T-cell (primary cell): Measurements from ENCODE around the gene PDE4C. TPM values are rescaled to one million over a fixed set of nuclear protein-coding genes. Genes with fewer than 3 reads are reported as not detected.
A peak's percentile ranks its signal among the peaks of the same experiment; 100 is the strongest.

Experiments used
- ATAC-seq, 4 experiments: fragments of 200-7000 bp in 3 of 4; fragments of 150-1000 bp in 1 of 4; cut with Tn5 transposase; replicated peaks in 1 of 4; 1 replicate in 3 of 4; 2 replicates in 1 of 4; pipeline ENCODE4 v1.10.0; 2021; ENCODE audit warnings: moderate library complexity in 3 of 4, mild to moderate bottlenecking in 2 of 4, moderate number of reproducible peaks in 1 of 4
- CTCF ChIA-PET, 2 donors: fragments of 300-600 bp; sonication (Branson Sonifier 250); formaldehyde crosslinking; loops; one replicate each; lab custom pipeline; 2022; ENCODE audit warnings: antibody characterized with exemption in 2 of 2; lab: Charles Lee
- POLR2A ChIA-PET, 2 donors: fragments of 300-600 bp; sonication (Branson Sonifier 250); formaldehyde crosslinking; loops; one replicate each; lab custom pipeline; 2022; ENCODE audit warnings: antibody characterized with exemption in 2 of 2; lab: Charles Lee
- DNase-seq, 35 experiments: peaks; one replicate each; pipeline versions ENCODE4 v3.0.0 to v3.0.0-alpha.2; 2013 to 2023
- H3K27ac ChIP-seq: one replicate; pipeline ENCODE4 v1.5.1; 2013; ENCODE audit warnings: low read length
- H3K27me3 ChIP-seq, 2 experiments: replicated peaks in 1 of 2; 1 replicate in 1 of 2; 2 replicates in 1 of 2; pipeline versions ENCODE4 v1.6.1 to v1.7.0; 2013; ENCODE audit warnings: low read length in 1 of 2, mixed read lengths in 1 of 2; ENCODE audit not compliant: control insufficient read depth in 2 of 2, insufficient read depth in 2 of 2; ENCODE audit errors: extremely low read depth in 1 of 2
- H3K36me3 ChIP-seq, 2 donors: 1 replicate in 1 of 2; 2 replicates in 1 of 2; pipeline versions ENCODE4 v1.6.1 to v1.7.0; 2013; ENCODE audit warnings: low read length in 1 of 2; ENCODE audit not compliant: control insufficient read depth in 2 of 2, insufficient read depth in 1 of 2; ENCODE audit errors: extremely low read depth in 1 of 2
- H3K4me1 ChIP-seq, 2 experiments: 1 replicate in 1 of 2; 2 replicates in 1 of 2; pipeline versions ENCODE4 v1.6.1 to v1.7.0; 2013; ENCODE audit warnings: low read length in 2 of 2, mixed read lengths in 1 of 2; ENCODE audit not compliant: insufficient read depth in 2 of 2, control insufficient read depth in 1 of 2; ENCODE audit errors: extremely low read depth in 1 of 2
- H3K4me3 ChIP-seq, 2 donors: 1 replicate in 1 of 2; 2 replicates in 1 of 2; pipeline versions ENCODE4 v1.5.1 to v1.7.0; 2013; ENCODE audit warnings: mild to moderate bottlenecking in 2 of 2, low read length in 1 of 2, moderate library complexity in 1 of 2; ENCODE audit not compliant: control insufficient read depth in 1 of 2; ENCODE audit errors: extremely low read depth in 1 of 2
- H3K9me3 ChIP-seq: 2 replicates; pipeline ENCODE4 v1.7.0; 2013
- H3K27ac Mint-ChIP-seq, 2 donors: one replicate each; pipeline ENCODE4 v1.8.0; 2020 to 2021; ENCODE audit warnings: mild to moderate bottlenecking in 2 of 2, mixed read lengths in 2 of 2
- H3K27me3 Mint-ChIP-seq, 2 donors: one replicate each; pipeline ENCODE4 v1.8.0; 2021 to 2022; ENCODE audit warnings: mixed read lengths in 2 of 2
- H3K36me3 Mint-ChIP-seq: one replicate; pipeline ENCODE4 v1.8.0; 2021; ENCODE audit warnings: mixed read lengths
- H3K4me1 Mint-ChIP-seq, 3 donors: one replicate each; pipeline ENCODE4 v1.8.0; 2020 to 2022; ENCODE audit warnings: mixed read lengths in 3 of 3, mild to moderate bottlenecking in 1 of 3
- H3K4me3 Mint-ChIP-seq, 3 donors: one replicate each; pipeline ENCODE4 v1.8.0; 2020 to 2022; ENCODE audit warnings: mild to moderate bottlenecking in 3 of 3, mixed read lengths in 3 of 3, moderate library complexity in 3 of 3
- H3K9me3 Mint-ChIP-seq, 3 donors: one replicate each; pipeline ENCODE4 v1.8.0; 2020 to 2022; ENCODE audit warnings: mixed read lengths in 3 of 3
- WGBS: methylation state at CpG from one replicate; pipeline ENCODE4 v1.1.5; 2013; ENCODE audit warnings: missing lambda C conversion rate; ENCODE audit not compliant: insufficient coverage; 5-methylcytosine and 5-hydroxymethylcytosine counted together
- total RNA-seq, 35 experiments: library from RNA in 6 of 35; stranded (reverse) in 6 of 35; fragments of 120-200 nt in 1 of 35; gene quantifications; one replicate each; pipeline versions ENCODE4 v1.2.1 to v1.2.4 and lab custom pipeline; 2013 to 2026

PDE4C gene
- total RNA-seq, 5 donors from 2014 or later (not counting 1 experiment from before 2014, with no cell fraction given), result not detected

DNA sequence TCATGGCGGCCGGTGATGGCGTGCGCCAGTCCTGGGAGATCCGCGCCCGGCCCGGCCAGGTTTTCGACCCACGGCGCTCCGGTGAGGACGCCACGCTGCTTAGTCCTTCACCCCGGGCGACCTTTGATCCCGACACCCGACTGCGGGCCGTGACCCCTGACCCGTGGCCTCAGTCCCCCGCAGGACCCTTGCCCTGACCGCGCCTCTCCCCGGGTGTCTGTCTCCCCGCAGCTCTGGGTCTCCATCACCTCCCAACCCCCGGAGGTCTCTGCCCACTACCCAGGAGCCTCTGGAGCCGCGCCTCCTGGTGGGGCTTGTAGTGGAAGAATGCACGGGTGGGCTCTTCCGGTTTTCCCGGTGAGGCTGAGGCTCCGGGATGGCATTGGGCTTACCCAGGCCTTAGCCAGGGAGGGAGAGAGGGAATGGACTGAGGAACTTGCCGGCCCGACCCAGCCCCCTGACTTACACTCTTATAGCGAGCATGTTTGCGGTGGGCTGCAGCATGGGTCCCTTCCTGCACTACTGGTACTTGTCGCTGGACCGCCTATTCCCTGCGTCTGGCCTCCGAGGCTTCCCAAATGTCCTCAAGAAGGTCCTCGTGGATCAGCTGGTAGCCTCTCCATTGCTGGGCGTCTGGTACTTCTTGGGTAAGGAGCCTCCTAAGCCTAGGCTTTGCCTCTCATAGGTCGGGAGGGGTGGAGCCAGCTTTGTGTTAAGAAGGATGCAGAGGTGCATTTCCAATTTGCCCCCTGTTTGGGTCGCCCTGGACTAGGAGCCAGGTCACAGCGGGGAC lies 32.7 kb downstream of the PDE4C start:
- Mint-ChIP-seq H3K36me3 (peaks cover 7% of the 10 kb centered on the region), H3K4me1 (peaks cover 21 to 24% (median 23%) of the 10 kb centered on the region in 3 donors), H3K27me3 (no peaks in the 10 kb centered on the region), H3K9me3 (no peaks in the 10 kb centered on the region), H3K4me3 (peak overlapping the region; percentile 87 to 95 (median 87)), H3K27ac (peak overlapping the region; percentile 95 to 97)
- ChIA-PET CTCF (interaction anchor here in 1 of 2 donors (0.5 to 3.7 kb wide), 11 partner anchors 11 to 888 kb away, joined by 3 to 33 read pairs (median 3); partner anchors contain the start of genes PIK3R2, RAB3A and RPL18A), POLR2A (interaction anchor here (0.6 to 1.3 kb wide), 4 partner anchors 86 to 227 kb away, joined by 3 to 14 read pairs (median 3); partner anchors contain the start of gene JUND (in 2 of the 2))
- Histone ChIP-seq H3K9me3 (no peaks in the 10 kb centered on the region), H3K4me3 (peak overlapping the region; percentile 57 to 86), H3K27me3 (no peaks in the 10 kb centered on the region), H3K27ac (peak overlapping the region; percentile 53), H3K36me3 (peaks cover 3 to 23% of the 10 kb centered on the region in 2 donors), H3K4me1 (peaks cover 12 to 29% of the 10 kb centered on the region in 2 experiments)
- no peak for ATAC-seq
- WGBS, result 10% methylated on average over 32 of the region's 46 CpGs
- DNase-seq, result no peak

DNA sequence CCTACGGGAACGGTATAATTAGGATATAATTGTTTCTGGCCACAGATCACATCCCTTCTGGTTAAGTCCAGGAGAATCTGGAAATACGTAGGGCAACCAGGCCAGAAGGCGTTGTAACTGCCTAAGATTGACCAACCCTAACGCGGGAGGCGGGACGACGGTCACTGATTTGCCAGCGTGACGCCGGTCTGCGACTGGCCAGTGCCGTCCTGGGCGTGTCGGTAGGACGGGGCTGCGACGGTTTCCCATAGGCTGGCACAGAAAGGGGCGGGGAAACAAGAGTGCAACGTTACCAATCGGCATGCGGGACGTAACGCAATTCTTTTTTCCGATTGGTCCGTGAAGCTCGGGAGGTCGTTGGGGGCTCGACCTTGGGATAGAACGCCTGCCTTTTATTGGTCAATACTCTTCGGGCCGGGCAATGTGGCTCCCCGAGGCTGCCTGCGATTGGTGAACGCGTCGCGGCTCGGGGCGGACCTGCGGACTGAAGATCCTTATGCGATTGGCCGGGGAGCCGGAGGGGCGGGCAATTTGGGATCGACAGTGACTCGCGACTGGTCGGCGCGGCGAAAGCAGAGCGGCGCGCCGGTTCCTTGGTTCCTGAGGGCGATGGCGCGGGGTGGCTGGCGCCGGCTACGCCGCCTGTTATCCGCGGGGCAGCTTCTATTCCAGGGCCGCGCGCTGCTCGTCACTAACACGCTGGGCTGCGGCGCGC lies 33.4 kb downstream of the PDE4C start, which contains the start of gene MPV17L2:
TSS of gene MPV17L2 (plus strand) at position 546 of the 715 bp plus-strand sequence. CDS start at position 610, 64 bp downstream.
- ATAC-seq (peak; percentile 87 to 93 (median 92)), DNase-seq (peak; percentile 92 to 99 (median 99))
- Histone ChIP-seq H3K4me3 (peak within 1 kb of the TSS; percentile 83 to 86), H3K4me1 (peaks cover 12 to 29% of the 10 kb centered on the region in 2 experiments), H3K27ac (peak within 1 kb of the TSS; percentile 84), H3K9me3 (no peaks in the 10 kb centered on the region), H3K36me3 (peaks cover 3 to 16% of the 10 kb centered on the region in 2 donors), H3K27me3 (no peaks in the 10 kb centered on the region)
- Mint-ChIP-seq H3K4me1 (peaks cover 21 to 24% (median 23%) of the 10 kb centered on the region in 3 donors), H3K27me3 (no peaks in the 10 kb centered on the region), H3K9me3 (no peaks in the 10 kb centered on the region), H3K4me3 (peak within 1 kb of the TSS; percentile 87 to 95 (median 87)), H3K27ac (peak within 1 kb of the TSS; percentile 95 to 97), H3K36me3 (no peaks in the 10 kb centered on the region)
- under 1% methylated on average over 73 of the region's 74 CpGs for WGBS
- CTCF ChIA-PET, result interaction anchor here (0.5 to 3.7 kb wide), 17 partner anchors 12 to 888 kb away, joined by 3 to 33 read pairs (median 3); partner anchors contain the start of genes PIK3R2 (in 1 of the 2), RAB3A (in 1 of the 2) and RPL18A (in 1 of the 2)
- POLR2A ChIA-PET, result interaction anchor here (0.5 to 1.3 kb wide), 6 partner anchors 39 to 228 kb away, joined by 3 to 14 read pairs (median 3); partner anchors contain the start of gene JUND (in 2 of the 2)

DNA sequence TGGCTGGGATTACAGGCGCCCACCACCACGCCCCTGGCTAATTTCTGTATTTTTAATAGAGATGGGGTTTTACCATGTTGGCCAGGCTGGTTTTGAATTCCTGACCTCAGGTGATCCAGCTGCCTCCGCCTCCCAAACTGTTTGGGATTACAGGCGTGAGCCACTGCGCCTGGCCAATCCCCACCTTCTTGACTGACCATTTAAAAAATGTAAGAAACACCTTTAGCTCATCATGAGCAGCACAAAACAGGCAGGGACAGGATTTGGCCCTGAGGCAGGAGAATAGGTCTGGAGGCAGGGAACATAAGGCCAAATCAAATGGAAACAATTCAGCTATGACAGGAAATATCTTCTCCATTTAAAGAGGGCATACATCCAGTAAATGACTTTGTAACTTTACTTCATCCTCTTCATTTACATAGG lies 34.6 kb downstream of the PDE4C start:
- H3K9me3 Mint-ChIP-seq, result no peaks in the 10 kb centered on the region
- peaks cover 3 to 10% of the 10 kb centered on the region in 2 donors for H3K36me3 ChIP-seq
- peak overlapping the region; percentile 74 to 83 for H3K4me3 ChIP-seq
- H3K27me3 ChIP-seq, result peaks cover 0 to 5% of the 10 kb centered on the region in 2 experiments
- peaks cover 21 to 24% (median 23%) of the 10 kb centered on the region in 3 donors for H3K4me1 Mint-ChIP-seq
- no peak for ATAC-seq
- H3K4me3 Mint-ChIP-seq, result peak overlapping the region; percentile 87 to 95 (median 87)
- peak overlapping the region; percentile 84 for H3K27ac ChIP-seq
- no peaks in the 10 kb centered on the region for H3K27me3 Mint-ChIP-seq
- peak overlapping the region; percentile 95 to 97 for H3K27ac Mint-ChIP-seq
- H3K4me1 ChIP-seq, result peaks cover 12 to 29% of the 10 kb centered on the region in 2 experiments
- POLR2A ChIA-PET, result interaction anchor here in 1 of 2 donors (0.6 to 1.0 kb wide), 3 partner anchors 37 to 747 kb away, joined by 3 to 7 read pairs (median 4); no protein-coding TSS in a partner anchor
- no peak for DNase-seq
- no peaks in the 10 kb centered on the region for H3K36me3 Mint-ChIP-seq
- no CpG with 5 or more reads among the region's 5 CpGs for WGBS
- CTCF ChIA-PET, result interaction anchor here (0.6 to 3.7 kb wide), 9 partner anchors 13 to 125 kb away, joined by 3 to 33 read pairs (median 5); partner anchors contain the start of gene RAB3A (in 1 of the 2)
- no peaks in the 10 kb centered on the region for H3K9me3 ChIP-seq

DNA sequence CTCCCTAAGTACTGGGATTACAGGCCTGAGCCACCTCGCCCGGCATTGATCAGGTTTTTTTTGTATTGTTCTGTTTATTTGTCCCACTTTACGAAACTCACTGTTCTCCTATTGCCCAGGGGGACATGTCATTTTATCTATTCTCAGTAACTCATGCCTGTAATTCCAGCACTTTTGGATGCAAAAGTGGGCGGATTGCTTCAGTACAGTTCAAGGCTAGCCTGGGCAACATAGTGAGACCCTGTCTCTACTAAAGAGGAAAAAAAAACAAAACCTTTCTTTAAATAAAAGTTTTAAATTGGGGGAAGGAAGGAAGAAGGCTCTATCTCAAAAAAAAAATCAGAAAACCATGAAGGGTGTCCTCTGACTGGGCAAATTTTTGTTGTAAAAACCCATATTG lies 36.0 kb downstream of the PDE4C start:
- Mint-ChIP-seq H3K4me1 (peaks cover 21 to 24% (median 23%) of the 10 kb centered on the region in 3 donors), H3K36me3 (no peaks in the 10 kb centered on the region), H3K27me3 (no peaks in the 10 kb centered on the region), H3K27ac (no peak overlapping the region), H3K9me3 (no peaks in the 10 kb centered on the region), H3K4me3 (no peak overlapping the region)
- Histone ChIP-seq H3K27me3 (peaks cover 0 to 10% of the 10 kb centered on the region in 2 experiments), H3K4me3 (no peak overlapping the region), H3K4me1 (peaks cover 12 to 29% of the 10 kb centered on the region in 2 experiments), H3K27ac (no peak overlapping the region), H3K9me3 (no peaks in the 10 kb centered on the region), H3K36me3 (no peaks in the 10 kb centered on the region)
- DNase-seq (no peak), ATAC-seq (no peak)
- WGBS, result no CpG with 5 or more reads among the region's 4 CpGs
- ChIA-PET CTCF (interaction anchor here (0.7 to 3.7 kb wide), 3 partner anchors 14 to 55 kb away, joined by 4 to 26 read pairs (median 5); partner anchors contain the start of gene RAB3A (in 1 of the 2)), POLR2A (no interaction called here)

DNA sequence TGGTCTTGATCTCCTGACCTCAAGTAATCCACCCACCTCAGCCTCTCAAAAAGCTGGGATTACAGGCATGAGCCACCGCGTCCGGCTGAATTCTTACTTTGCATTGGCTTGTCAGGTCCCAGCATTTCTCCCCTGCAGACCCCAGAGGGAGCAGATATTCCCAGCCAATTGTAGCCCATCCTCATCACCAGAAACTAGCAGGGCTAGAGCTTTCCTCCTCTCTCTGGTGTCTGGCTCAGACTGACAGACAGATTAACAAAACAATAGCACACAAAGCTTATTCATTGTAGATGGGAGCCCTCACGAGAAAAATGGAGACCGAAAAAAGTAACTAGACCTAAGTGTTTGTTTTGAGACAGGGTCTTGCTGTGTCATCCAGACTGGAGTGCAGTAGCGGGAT lies 40.7 kb downstream of the PDE4C start:
- Mint-ChIP-seq H3K27me3 (no peaks in the 10 kb centered on the region), H3K36me3 (no peaks in the 10 kb centered on the region), H3K4me3 (no peak overlapping the region), H3K4me1 (peaks cover 0 to 2% (median 0%) of the 10 kb centered on the region in 3 donors), H3K9me3 (no peaks in the 10 kb centered on the region), H3K27ac (no peak overlapping the region)
- no peak for ATAC-seq
- H3K4me3 ChIP-seq, result no peak overlapping the region
- ChIA-PET CTCF (no interaction called here), POLR2A (no interaction called here)
- DNase-seq, result no peak
- no peak overlapping the region for H3K27ac ChIP-seq
- WGBS, result 85% methylated on average over 3 of the region's 6 CpGs
- no peaks in the 10 kb centered on the region for H3K9me3 ChIP-seq
- H3K27me3 ChIP-seq, result peaks cover 0 to 31% of the 10 kb centered on the region in 2 experiments
- H3K4me1 ChIP-seq, result no peaks in the 10 kb centered on the region
- H3K36me3 ChIP-seq, result no peaks in the 10 kb centered on the region
